Adrenal gland (tissue), 12 donors: ENCODE data around the gene MTCH1. TPM values are rescaled to one million over a fixed set of nuclear protein-coding genes. Genes with fewer than 3 reads are reported as not detected.

Experiments
- DNase-seq, 7 donors: peaks; one replicate each; pipeline ENCODE4 v3.0.0-alpha.2; 2019 to 2020
- H3K27ac ChIP-seq, 5 donors: fragments of 200-600 bp; sonication (generic) in 4 of 5; 1 replicate in 3 of 5; 2 replicates in 2 of 5; pipeline versions ENCODE4 v1.5.1 to v1.8.0; 2016 to 2020; ENCODE audit warnings: mild to moderate bottlenecking in 1 of 5
- H3K27me3 ChIP-seq: fragments of 200-600 bp; 2 replicates; pipeline ENCODE4 v1.8.0; 2021
- H3K36me3 ChIP-seq, 2 donors: fragments of 200-600 bp; replicated peaks in 1 of 2; 1 replicate in 1 of 2; 2 replicates in 1 of 2; pipeline versions ENCODE4 v1.5.1 to v1.8.0; 2018 to 2022
- H3K4me1 ChIP-seq, 2 donors: fragments of 200-600 bp; replicated peaks in 1 of 2; 1 replicate in 1 of 2; 2 replicates in 1 of 2; pipeline versions ENCODE4 v1.5.1 to v1.8.0; 2018 to 2021
- H3K4me3 ChIP-seq, 4 donors: fragments of 200-600 bp; sonication (generic) in 3 of 4; one replicate each; pipeline ENCODE4 v1.5.1; 2016 to 2018
- H3K9me3 ChIP-seq, 3 donors: fragments of 200-600 bp; sonication (generic) in 1 of 3; replicated peaks in 1 of 3; 1 replicate in 2 of 3; 2 replicates in 1 of 3; pipeline versions ENCODE4 v1.5.1 to v1.8.0; 2016 to 2021
- POLR2A ChIP-seq, 2 donors: fragments of 450-650 bp; IDR thresholded peaks; one replicate each; pipeline ENCODE4 v1.6.1; 2017; ENCODE audit warnings: antibody characterized with exemption in 2 of 2, mild to moderate bottlenecking in 2 of 2, moderate library complexity in 1 of 2
- WGBS, 4 donors: extraction: QIAGEN DNeasy Blood & Tissue Kit in 2 of 4; methylation state at CpG; one replicate each; pipeline versions ENCODE4 v1.1.5 to v1.1.7; 2013 to 2017; 5-methylcytosine and 5-hydroxymethylcytosine counted together
- intact Hi-C, 2 donors: fragments of 100-400 bp; cut with DNase I; formaldehyde crosslinking; loops; one replicate each; pipeline versions ENCODE4 v1.14.1 to v1.15.0; 2022 to 2023
- polyA plus RNA-seq, 3 donors: library from polyadenylated mRNA; stranded (reverse); fragments of 200-250 nt in 2 of 3; fragments of 350-450 nt in 1 of 3; fragmentation: Illumina TruSeq in 1 of 3; extraction: RNeasy Lipid Tissue Mini Kit (QIAGEN cat#74804) in 1 of 3; gene quantifications; one replicate each; pipeline ENCODE4 v1.2.3, GENCODE V29; 2013 to 2014
- total RNA-seq, 9 donors: library from RNA; depleted of rRNA in 4 of 9; stranded (reverse); fragments of >200 nt in 4 of 9; fragments of 120-200 nt in 1 of 9; fragmentation: NEBNext Ultra II Directional in 1 of 9; extraction: Animal tissue kit (Norgen Biotek cat#: 25700) in 1 of 9; gene quantifications; one replicate each; pipeline versions ENCODE4 v1.1.0 to v1.2.4, GENCODE V29; 2013 to 2023
- TF ChIP-seq, protein P1 (sequence below), 6 experiments: fragments of 450-650 bp in 4 of 6; fragments of 200-600 bp in 2 of 6; sonication (generic) in 1 of 6; IDR thresholded peaks; 1 replicate in 5 of 6; 2 replicates in 1 of 6; pipeline versions ENCODE4 v1.5.1 to v1.8.0; 2016 to 2021; ENCODE audit warnings: antibody characterized with exemption in 6 of 6, mild to moderate bottlenecking in 2 of 6, moderate library complexity in 1 of 6
- donor health status: healthy with polysubstance abuse.
- donor health status: Bipolar disorder and iron deficiency.
- donor health status: DM: yes; HTN: yes; CAD: no.
- donor health status: DM: no; HTN: no; CAD: no.
- donor health status: DM: no; HTN: no; CAD: no.
- donor health status: DM: yes; HTN: yes; CAD: no.

Gene MTCH1
- total and polyA plus RNA-seq, 12 donors, result 116 to 523 (median 338) TPM

DNA sequence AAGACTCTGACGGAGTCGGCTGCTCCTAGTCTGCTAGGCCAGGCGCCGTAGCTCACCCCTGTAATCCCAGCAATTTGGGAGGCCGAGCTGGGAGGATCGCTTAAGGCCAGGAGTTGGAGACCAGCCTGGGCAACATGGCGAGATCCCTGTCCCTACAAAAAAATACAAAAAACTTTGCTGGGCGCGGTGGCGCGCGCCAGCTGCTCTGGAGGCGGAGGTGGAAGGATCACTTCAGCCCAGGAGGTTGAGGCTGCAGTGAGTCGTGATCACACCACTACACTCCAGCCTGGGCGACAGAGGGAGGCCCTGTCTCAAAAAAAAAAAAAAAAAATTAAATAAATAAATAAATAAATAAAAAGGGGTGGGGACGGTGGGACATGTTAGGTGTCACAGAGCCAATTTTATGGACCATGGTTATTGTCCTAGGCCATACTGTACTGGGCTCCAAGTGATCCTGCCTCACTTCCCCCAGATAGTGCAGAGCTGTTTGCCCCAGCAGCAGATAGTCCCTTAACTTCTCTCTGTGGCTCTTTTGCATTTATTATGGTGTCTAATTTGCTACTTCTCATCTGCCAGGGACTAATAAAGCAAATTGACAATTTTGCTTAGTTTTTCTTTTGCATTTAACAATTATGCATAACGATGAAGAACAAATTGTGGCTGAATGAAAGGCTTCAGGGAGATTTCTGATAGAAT is 26.3 kb downstream of the MTCH1 start:
- WGBS, 4 donors, result 90 to 92% (median 91%) methylated on average over 12 to 17 of the region's 17 CpGs
- H3K9me3 ChIP-seq, result no peaks in the 10 kb centered on the region
- TF ChIP-seq, protein P1, sequence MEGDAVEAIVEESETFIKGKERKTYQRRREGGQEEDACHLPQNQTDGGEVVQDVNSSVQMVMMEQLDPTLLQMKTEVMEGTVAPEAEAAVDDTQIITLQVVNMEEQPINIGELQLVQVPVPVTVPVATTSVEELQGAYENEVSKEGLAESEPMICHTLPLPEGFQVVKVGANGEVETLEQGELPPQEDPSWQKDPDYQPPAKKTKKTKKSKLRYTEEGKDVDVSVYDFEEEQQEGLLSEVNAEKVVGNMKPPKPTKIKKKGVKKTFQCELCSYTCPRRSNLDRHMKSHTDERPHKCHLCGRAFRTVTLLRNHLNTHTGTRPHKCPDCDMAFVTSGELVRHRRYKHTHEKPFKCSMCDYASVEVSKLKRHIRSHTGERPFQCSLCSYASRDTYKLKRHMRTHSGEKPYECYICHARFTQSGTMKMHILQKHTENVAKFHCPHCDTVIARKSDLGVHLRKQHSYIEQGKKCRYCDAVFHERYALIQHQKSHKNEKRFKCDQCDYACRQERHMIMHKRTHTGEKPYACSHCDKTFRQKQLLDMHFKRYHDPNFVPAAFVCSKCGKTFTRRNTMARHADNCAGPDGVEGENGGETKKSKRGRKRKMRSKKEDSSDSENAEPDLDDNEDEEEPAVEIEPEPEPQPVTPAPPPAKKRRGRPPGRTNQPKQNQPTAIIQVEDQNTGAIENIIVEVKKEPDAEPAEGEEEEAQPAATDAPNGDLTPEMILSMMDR (IDR thresholded peaks at IDR 0.05), result no peak
- TF ChIP-seq POLR2A (IDR thresholded peaks at IDR 0.05), result no peak
- H3K27me3 ChIP-seq, result no peaks in the 10 kb centered on the region
- peak in 2 of 7 donors; percentile 13 to 15 for DNase-seq
- H3K27ac ChIP-seq, result peak overlapping the region in 1 of 5 donors; percentile 76
- no peak overlapping the region for H3K4me3 ChIP-seq
- no peaks in the 10 kb centered on the region for H3K36me3 ChIP-seq
- intact Hi-C loops, result no loop called here
- peaks cover 0 to 8% of the 10 kb centered on the region in 2 donors for H3K4me1 ChIP-seq

GRCh38 chr6:36958775-36959554 is 27.0 kb downstream of the MTCH1 start:
- intact Hi-C loops, result no loop called here
- TF ChIP-seq POLR2A (IDR thresholded peaks at IDR 0.05), result no peak
- TF ChIP-seq, protein P1 (IDR thresholded peaks at IDR 0.05), result no peak
- peak in 3 of 7 donors; percentile 12 to 27 (median 13) for DNase-seq
- H3K36me3 ChIP-seq, result no peaks in the 10 kb centered on the region
- H3K4me3 ChIP-seq, result no peak overlapping the region
- H3K27ac ChIP-seq, result no peak overlapping the region
- no peaks in the 10 kb centered on the region for H3K27me3 ChIP-seq
- peaks cover 0 to 8% of the 10 kb centered on the region in 2 donors for H3K4me1 ChIP-seq
- 82 to 89% (median 87%) methylated on average over 31 to 44 of the region's 44 CpGs for WGBS, 4 donors
- H3K9me3 ChIP-seq, result no peaks in the 10 kb centered on the region

DNA sequence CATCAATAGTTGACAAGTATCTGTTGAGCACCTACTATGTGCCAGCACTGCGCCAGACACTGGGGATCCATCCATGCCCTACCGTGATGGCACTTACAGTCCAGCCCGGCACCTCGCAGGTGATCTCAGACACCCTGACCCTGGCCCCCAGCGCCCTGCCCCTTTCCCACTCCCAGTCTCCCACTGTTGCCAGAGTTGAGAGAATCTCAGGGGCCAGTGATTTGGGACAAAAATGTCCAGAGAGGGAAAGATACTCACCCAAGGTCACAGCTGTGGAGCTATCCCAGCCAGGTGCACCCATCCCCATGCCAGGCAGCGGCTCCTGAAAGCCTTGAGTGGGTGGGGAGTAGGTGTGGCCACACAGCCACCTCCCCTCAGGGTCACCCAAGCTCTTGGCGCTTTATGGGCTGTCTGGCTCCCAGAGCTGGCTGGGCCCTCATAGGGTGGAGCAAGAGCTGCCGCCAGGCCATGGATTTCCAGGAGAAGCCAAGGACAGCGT is 28.2 kb downstream of the MTCH1 start:
- H3K27ac ChIP-seq, result no peak overlapping the region
- peak in 6 of 7 donors; percentile 27 to 73 (median 53) for DNase-seq
- 73 to 86% (median 77%) methylated on average over 5 to 9 of the region's 9 CpGs for WGBS, 4 donors
- H3K27me3 ChIP-seq, result no peaks in the 10 kb centered on the region
- TF ChIP-seq, protein P1 (IDR thresholded peaks at IDR 0.05), result no peak
- no peak for TF ChIP-seq POLR2A (IDR thresholded peaks at IDR 0.05)
- H3K4me3 ChIP-seq, result no peak overlapping the region
- H3K36me3 ChIP-seq, result no peaks in the 10 kb centered on the region
- intact Hi-C loops, result no loop called here
- no peaks in the 10 kb centered on the region for H3K9me3 ChIP-seq
- H3K4me1 ChIP-seq, result peaks cover 0 to 8% of the 10 kb centered on the region in 2 donors

DNA sequence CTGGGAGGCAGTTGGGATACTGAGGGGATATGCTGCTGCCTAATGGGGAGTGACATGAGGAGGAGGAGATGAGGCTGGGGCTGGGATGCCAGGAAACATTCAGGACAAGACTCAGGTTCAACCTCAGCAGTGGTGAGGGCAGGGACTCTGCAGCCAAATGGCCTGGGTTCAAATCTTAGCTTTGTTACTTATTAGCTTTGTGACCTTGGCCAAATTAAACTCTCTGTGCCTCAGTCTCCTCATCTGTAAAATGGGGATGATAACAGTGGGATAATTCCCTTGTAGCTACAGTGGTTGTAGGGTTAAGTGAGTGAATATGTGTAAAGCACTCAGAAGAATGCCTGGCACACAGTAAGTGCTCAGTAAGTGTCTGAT is 29.6 kb downstream of the MTCH1 start:
- Histone ChIP-seq H3K27me3 (no peaks in the 10 kb centered on the region), H3K4me1 (peaks cover 0 to 8% of the 10 kb centered on the region in 2 donors), H3K27ac (no peak overlapping the region), H3K36me3 (no peaks in the 10 kb centered on the region), H3K9me3 (no peaks in the 10 kb centered on the region), H3K4me3 (no peak overlapping the region)
- intact Hi-C loops, result no loop called here
- TF ChIP-seq, protein P1 (IDR thresholded peaks at IDR 0.05), result no peak
- TF ChIP-seq POLR2A (IDR thresholded peaks at IDR 0.05), result no peak
- no peak for DNase-seq
